Neural cell (in vitro differentiated cells): Measurements from ENCODE around the gene CIT. TPM values are rescaled to one million over a fixed set of nuclear protein-coding genes. Genes with fewer than 3 reads are reported as not detected.

ENCODE experiments used
- H2AFZ ChIP-seq: fragments of 200-600, 300-800 bp; sonication (generic), shearing (Covaris generic); 2 replicates; pipeline ENCODE4 v1.6.0; 2014; ENCODE audit warnings: low read depth, mild to moderate bottlenecking, antibody characterized with exemption, low read length, moderate library complexity
- H3F3A ChIP-seq: fragments of 200-600 bp; shearing (Covaris generic); 2 replicates; pipeline ENCODE4 v1.6.1; 2016; ENCODE audit warnings: mild to moderate bottlenecking, moderate library complexity, mixed read lengths, antibody characterized with exemption, low read length; ENCODE audit not compliant: insufficient read depth, poor library complexity, severe bottlenecking
- H3K27ac ChIP-seq: fragments of 200-600, 300-800 bp; sonication (generic), shearing (Covaris generic); 2 replicates; pipeline ENCODE4 v1.5.1; 2014; ENCODE audit warnings: mild to moderate bottlenecking, low read length, moderate library complexity
- H3K27me3 ChIP-seq: fragments of 300-800, 200-600 bp; sonication (generic), shearing (Covaris generic); 2 replicates; pipeline ENCODE4 v1.6.0; 2014; ENCODE audit warnings: mild to moderate bottlenecking, low read depth, low read length, moderate library complexity; ENCODE audit not compliant: insufficient read depth
- H3K36me3 ChIP-seq: fragments of 300-800, 200-600 bp; sonication (generic), shearing (Covaris generic); 2 replicates; pipeline ENCODE4 v1.5.1; 2014; ENCODE audit warnings: mild to moderate bottlenecking, antibody characterized with exemption, low read length, moderate library complexity; ENCODE audit not compliant: insufficient read depth
- H3K4me2 ChIP-seq: fragments of 300-800, 200-600 bp; sonication (generic), shearing (Covaris generic); 2 replicates; pipeline ENCODE4 v1.6.0; 2014; ENCODE audit warnings: mild to moderate bottlenecking, low read length
- H3K4me3 ChIP-seq: fragments of 300-800, 200-600 bp; sonication (generic), shearing (Covaris generic); 2 replicates; pipeline ENCODE4 v1.5.1; 2014; ENCODE audit warnings: mild to moderate bottlenecking, low read length, moderate library complexity
- H3K79me2 ChIP-seq: fragments of 200-600 bp; shearing (Covaris generic); replicated peaks from 2 replicates; pipeline ENCODE4 v1.6.0; 2014; ENCODE audit warnings: mild to moderate bottlenecking, low read length, moderate library complexity; ENCODE audit not compliant: insufficient read depth
- H3K9ac ChIP-seq: fragments of 300-800, 200-600 bp; sonication (generic), shearing (Covaris generic); 2 replicates; pipeline ENCODE4 v1.6.1; 2016; ENCODE audit warnings: mild to moderate bottlenecking, low read length, mixed read lengths
- H3K9me2 ChIP-seq: fragments of 200-600 bp; shearing (Covaris generic); 2 replicates; pipeline ENCODE4 v1.6.1; 2016; ENCODE audit warnings: mild to moderate bottlenecking, low read length, mixed read lengths; ENCODE audit not compliant: insufficient read depth
- H3K9me3 ChIP-seq: fragments of 200-600, 300-800 bp; sonication (generic), shearing (Covaris generic); 2 replicates; pipeline ENCODE4 v1.6.1; 2016; ENCODE audit warnings: mild to moderate bottlenecking, mixed run types, low read length, moderate library complexity, mixed read lengths
- H4K20me1 ChIP-seq: fragments of 200-600 bp; shearing (Covaris generic); 2 replicates; pipeline ENCODE4 v1.6.1; 2016; ENCODE audit warnings: mild to moderate bottlenecking, mixed run types; ENCODE audit not compliant: insufficient read depth
- EP300 ChIP-seq: fragments of 450-650 bp; conservative IDR thresholded peaks from 2 replicates; pipeline ENCODE4 v1.6.1; 2014; ENCODE audit warnings: antibody characterized with exemption, mild to moderate bottlenecking, moderate library complexity; ENCODE audit not compliant: poor library complexity, severe bottlenecking
- EZH2 ChIP-seq: fragments of 200-600, 300-800 bp; shearing (Covaris generic), sonication (generic); IDR thresholded peaks from 2 replicates; pipeline ENCODE4 v1.6.1; 2014; ENCODE audit warnings: antibody characterized with exemption, low read length, borderline replicate concordance, mild to moderate bottlenecking; ENCODE audit not compliant: insufficient read depth, poor library complexity, severe bottlenecking
- MXI1 ChIP-seq: fragments of 450-650 bp; conservative IDR thresholded peaks from 2 replicates; pipeline ENCODE4 v1.6.1; 2014; ENCODE audit warnings: antibody characterized with exemption, mild to moderate bottlenecking; ENCODE audit not compliant: poor library complexity, severe bottlenecking
- POLR2AphosphoS5 ChIP-seq: IDR thresholded peaks from 2 replicates; pipeline ENCODE4 v1.6.1; 2012
- RAD21 ChIP-seq: fragments of 450-650 bp; conservative IDR thresholded peaks from 2 replicates; pipeline ENCODE4 v1.6.1; 2014; ENCODE audit warnings: antibody characterized with exemption, mild to moderate bottlenecking, moderate library complexity
- SMC3 ChIP-seq: fragments of 450-650 bp; conservative IDR thresholded peaks from 2 replicates; pipeline ENCODE4 v1.6.1; 2014; ENCODE audit warnings: antibody characterized with exemption, mild to moderate bottlenecking, moderate library complexity; ENCODE audit not compliant: poor library complexity
- TAF1 ChIP-seq: IDR thresholded peaks from 2 replicates; pipeline ENCODE4 v1.6.1; 2012; ENCODE audit warnings: low read depth
- polyA plus RNA-seq: library from polyadenylated mRNA; depleted of rRNA; stranded (reverse); fragments of >200 nt; gene quantifications from 2 replicates; pipeline ENCODE4 v1.2.3, GENCODE V29; 2014
- TF ChIP-seq, protein P1 (sequence below): fragments of 450-650 bp; IDR thresholded peaks from 2 replicates; pipeline ENCODE4 v1.5.1; 2014; ENCODE audit warnings: antibody characterized with exemption, mild to moderate bottlenecking, moderate library complexity; ENCODE audit not compliant: poor library complexity, severe bottlenecking
- TF ChIP-seq, protein P2 (sequence below): IDR thresholded peaks from 2 replicates; pipeline ENCODE4 v1.6.1; 2012; ENCODE audit warnings: borderline replicate concordance

CIT gene
- polyA plus RNA-seq, 1 donor from 2014 or later, result 3.3 TPM

DNA sequence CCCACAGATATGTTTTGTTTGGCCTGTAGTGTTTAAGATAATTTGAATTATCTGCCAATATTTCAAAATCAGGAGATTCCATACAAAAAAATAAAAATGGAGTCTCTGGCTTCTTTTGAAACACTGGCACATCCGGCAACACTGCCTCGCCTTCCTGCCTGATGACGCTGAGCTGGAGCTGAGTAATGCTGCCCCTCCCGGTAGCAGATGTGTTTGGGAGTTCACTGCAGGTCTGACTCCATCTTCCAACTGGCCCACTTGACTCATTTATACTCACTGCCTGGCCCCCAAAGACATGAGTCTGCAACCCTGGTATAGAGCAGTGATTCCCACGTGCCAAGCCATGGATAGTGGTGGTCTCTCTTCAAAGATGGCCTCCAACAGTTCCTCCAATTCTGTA, 7.4 kb downstream of the CIT start:
- H3K27me3 ChIP-seq, result no peaks in the 10 kb centered on the region
- no peaks in the 10 kb centered on the region for H3K36me3 ChIP-seq
- H3K4me2 ChIP-seq, result no peak overlapping the region
- H3K9ac ChIP-seq, result no peak overlapping the region
- H3K9me3 ChIP-seq, result no peaks in the 10 kb centered on the region
- no peaks in the 10 kb centered on the region for H3K9me2 ChIP-seq
- no peaks in the 10 kb centered on the region for H3K79me2 ChIP-seq
- no peak overlapping the region for H3K4me3 ChIP-seq
- H4K20me1 ChIP-seq, result no peaks in the 10 kb centered on the region
- H2AFZ ChIP-seq, result no peak overlapping the region
- H3F3A ChIP-seq, result no peaks in the 10 kb centered on the region
- no peak for TF ChIP-seq POLR2AphosphoS5
- no peak for TF ChIP-seq RAD21
- no peak overlapping the region for H3K27ac ChIP-seq

DNA sequence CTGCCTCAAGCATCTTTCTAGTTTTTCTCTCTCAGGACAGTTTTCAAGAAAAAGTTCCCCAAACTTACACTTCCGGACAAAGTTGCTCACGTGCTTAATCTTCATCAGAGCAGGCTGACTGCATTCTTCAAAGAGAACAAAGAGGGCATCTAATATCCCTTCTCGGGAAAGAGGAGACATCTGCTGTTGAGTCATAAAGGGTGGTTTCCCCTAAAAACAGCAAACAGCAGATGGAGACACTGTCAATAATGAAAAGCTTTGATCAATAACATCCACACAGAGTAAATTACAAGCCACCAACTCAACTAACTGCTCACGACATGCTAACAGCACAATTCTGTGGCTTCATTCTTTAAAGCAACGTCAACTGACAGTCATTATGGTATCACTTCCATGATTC, 8.1 kb downstream of the CIT start:
- no peaks in the 10 kb centered on the region for H3K79me2 ChIP-seq
- H3F3A ChIP-seq, result no peaks in the 10 kb centered on the region
- H3K9me2 ChIP-seq, result no peaks in the 10 kb centered on the region
- H3K9ac ChIP-seq, result no peak overlapping the region
- H2AFZ ChIP-seq, result no peak overlapping the region
- no peaks in the 10 kb centered on the region for H3K9me3 ChIP-seq
- TF ChIP-seq, protein P1, sequence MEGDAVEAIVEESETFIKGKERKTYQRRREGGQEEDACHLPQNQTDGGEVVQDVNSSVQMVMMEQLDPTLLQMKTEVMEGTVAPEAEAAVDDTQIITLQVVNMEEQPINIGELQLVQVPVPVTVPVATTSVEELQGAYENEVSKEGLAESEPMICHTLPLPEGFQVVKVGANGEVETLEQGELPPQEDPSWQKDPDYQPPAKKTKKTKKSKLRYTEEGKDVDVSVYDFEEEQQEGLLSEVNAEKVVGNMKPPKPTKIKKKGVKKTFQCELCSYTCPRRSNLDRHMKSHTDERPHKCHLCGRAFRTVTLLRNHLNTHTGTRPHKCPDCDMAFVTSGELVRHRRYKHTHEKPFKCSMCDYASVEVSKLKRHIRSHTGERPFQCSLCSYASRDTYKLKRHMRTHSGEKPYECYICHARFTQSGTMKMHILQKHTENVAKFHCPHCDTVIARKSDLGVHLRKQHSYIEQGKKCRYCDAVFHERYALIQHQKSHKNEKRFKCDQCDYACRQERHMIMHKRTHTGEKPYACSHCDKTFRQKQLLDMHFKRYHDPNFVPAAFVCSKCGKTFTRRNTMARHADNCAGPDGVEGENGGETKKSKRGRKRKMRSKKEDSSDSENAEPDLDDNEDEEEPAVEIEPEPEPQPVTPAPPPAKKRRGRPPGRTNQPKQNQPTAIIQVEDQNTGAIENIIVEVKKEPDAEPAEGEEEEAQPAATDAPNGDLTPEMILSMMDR, result no peak
- peak; percentile 16 for TF ChIP-seq POLR2AphosphoS5
- H3K27ac ChIP-seq, result no peak overlapping the region
- no peaks in the 10 kb centered on the region for H3K36me3 ChIP-seq
- H3K4me2 ChIP-seq, result no peak overlapping the region
- H4K20me1 ChIP-seq, result no peaks in the 10 kb centered on the region
- no peak overlapping the region for H3K4me3 ChIP-seq
- no peaks in the 10 kb centered on the region for H3K27me3 ChIP-seq

GRCh38 chr12:119864591-119864990, 12.5 kb downstream of the CIT start:
- H3K79me2 ChIP-seq, result no peaks in the 10 kb centered on the region
- no peaks in the 10 kb centered on the region for H3K9me2 ChIP-seq
- no peaks in the 10 kb centered on the region for H3K36me3 ChIP-seq
- H3K9ac ChIP-seq, result no peak overlapping the region
- no peak overlapping the region for H3K4me2 ChIP-seq
- H3K4me3 ChIP-seq, result no peak overlapping the region
- H3K27me3 ChIP-seq, result no peaks in the 10 kb centered on the region
- no peaks in the 10 kb centered on the region for H4K20me1 ChIP-seq
- H3F3A ChIP-seq, result no peaks in the 10 kb centered on the region
- H2AFZ ChIP-seq, result no peak overlapping the region
- no peak for TF ChIP-seq RAD21
- TF ChIP-seq EZH2, result no peak
- no peak for TF ChIP-seq TAF1
- TF ChIP-seq, protein P1, result no peak
- no peak for TF ChIP-seq SMC3
- TF ChIP-seq POLR2AphosphoS5, result no peak
- TF ChIP-seq, protein P2, sequence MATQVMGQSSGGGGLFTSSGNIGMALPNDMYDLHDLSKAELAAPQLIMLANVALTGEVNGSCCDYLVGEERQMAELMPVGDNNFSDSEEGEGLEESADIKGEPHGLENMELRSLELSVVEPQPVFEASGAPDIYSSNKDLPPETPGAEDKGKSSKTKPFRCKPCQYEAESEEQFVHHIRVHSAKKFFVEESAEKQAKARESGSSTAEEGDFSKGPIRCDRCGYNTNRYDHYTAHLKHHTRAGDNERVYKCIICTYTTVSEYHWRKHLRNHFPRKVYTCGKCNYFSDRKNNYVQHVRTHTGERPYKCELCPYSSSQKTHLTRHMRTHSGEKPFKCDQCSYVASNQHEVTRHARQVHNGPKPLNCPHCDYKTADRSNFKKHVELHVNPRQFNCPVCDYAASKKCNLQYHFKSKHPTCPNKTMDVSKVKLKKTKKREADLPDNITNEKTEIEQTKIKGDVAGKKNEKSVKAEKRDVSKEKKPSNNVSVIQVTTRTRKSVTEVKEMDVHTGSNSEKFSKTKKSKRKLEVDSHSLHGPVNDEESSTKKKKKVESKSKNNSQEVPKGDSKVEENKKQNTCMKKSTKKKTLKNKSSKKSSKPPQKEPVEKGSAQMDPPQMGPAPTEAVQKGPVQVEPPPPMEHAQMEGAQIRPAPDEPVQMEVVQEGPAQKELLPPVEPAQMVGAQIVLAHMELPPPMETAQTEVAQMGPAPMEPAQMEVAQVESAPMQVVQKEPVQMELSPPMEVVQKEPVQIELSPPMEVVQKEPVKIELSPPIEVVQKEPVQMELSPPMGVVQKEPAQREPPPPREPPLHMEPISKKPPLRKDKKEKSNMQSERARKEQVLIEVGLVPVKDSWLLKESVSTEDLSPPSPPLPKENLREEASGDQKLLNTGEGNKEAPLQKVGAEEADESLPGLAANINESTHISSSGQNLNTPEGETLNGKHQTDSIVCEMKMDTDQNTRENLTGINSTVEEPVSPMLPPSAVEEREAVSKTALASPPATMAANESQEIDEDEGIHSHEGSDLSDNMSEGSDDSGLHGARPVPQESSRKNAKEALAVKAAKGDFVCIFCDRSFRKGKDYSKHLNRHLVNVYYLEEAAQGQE, result no peak
- TF ChIP-seq MXI1, result no peak
- no peak for TF ChIP-seq EP300
- no peak overlapping the region for H3K27ac ChIP-seq
- no peaks in the 10 kb centered on the region for H3K9me3 ChIP-seq
